Spleen (tissue), 11 donors: Measurements from ENCODE around the gene GNAS-AS1. TPM values are rescaled to one million over a fixed set of nuclear protein-coding genes. Genes with fewer than 3 reads are reported as not detected.

Source experiments
- DNase-seq: peaks from one replicate; pipeline ENCODE4 v3.0.0-alpha.2; 2020
- H3K27ac ChIP-seq, 8 donors: fragments of 200-600 bp; sonication (generic) in 7 of 8; 1 replicate in 4 of 8; 2 replicates in 4 of 8; pipeline versions ENCODE4 v1.5.0 to v1.8.0; 2016 to 2021; ENCODE audit warnings: inconsistent platforms in 4 of 8, mild to moderate bottlenecking in 4 of 8, moderate library complexity in 1 of 8
- H3K27me3 ChIP-seq, 7 donors: fragments of 200-600 bp; sonication (generic) in 6 of 7; replicated peaks in 1 of 7; 1 replicate in 4 of 7; 2 replicates in 3 of 7; pipeline versions ENCODE4 v1.5.0 to v1.8.0; 2016 to 2021; ENCODE audit warnings: inconsistent platforms in 3 of 7, mild to moderate bottlenecking in 1 of 7
- H3K36me3 ChIP-seq, 6 donors: fragments of 200-600 bp; sonication (generic) in 5 of 6; 1 replicate in 4 of 6; 2 replicates in 2 of 6; pipeline versions ENCODE4 v1.5.0 to v1.8.0; 2016 to 2021; ENCODE audit warnings: inconsistent platforms in 2 of 6
- H3K4me1 ChIP-seq, 6 donors: fragments of 200-600 bp; sonication (generic) in 5 of 6; 1 replicate in 3 of 6; 2 replicates in 3 of 6; pipeline versions ENCODE4 v1.5.0 to v1.8.0; 2016 to 2021; ENCODE audit warnings: inconsistent platforms in 3 of 6
- H3K4me3 ChIP-seq, 8 donors: fragments of 200-600 bp; sonication (generic) in 7 of 8; 1 replicate in 4 of 8; 2 replicates in 4 of 8; pipeline versions ENCODE4 v1.5.0 to v1.8.0; 2016 to 2021; ENCODE audit warnings: inconsistent platforms in 4 of 8, mild to moderate bottlenecking in 4 of 8, moderate library complexity in 2 of 8
- H3K9me3 ChIP-seq, 8 donors: fragments of 200-600 bp; sonication (generic) in 7 of 8; 1 replicate in 4 of 8; 2 replicates in 4 of 8; pipeline versions ENCODE4 v1.5.0 to v1.8.0; 2016 to 2021; ENCODE audit warnings: inconsistent platforms in 4 of 8
- CTCF ChIP-seq, 11 experiments: fragments of 200-600 bp in 7 of 11; fragments of 450-650 bp in 4 of 11; sonication (generic) in 4 of 11; IDR thresholded peaks in 8 of 11; conservative IDR thresholded peaks in 3 of 11; 1 replicate in 7 of 11; 2 replicates in 4 of 11; pipeline versions ENCODE4 v1.4.0 to v1.8.0; 2016 to 2021; ENCODE audit warnings: antibody characterized with exemption in 11 of 11, inconsistent platforms in 4 of 11, mild to moderate bottlenecking in 1 of 11
- POLR2A ChIP-seq, 3 donors: fragments of 450-650 bp; IDR thresholded peaks; one replicate each; pipeline ENCODE4 v1.5.1; 2017; ENCODE audit warnings: antibody characterized with exemption in 3 of 3, mild to moderate bottlenecking in 1 of 3
- POLR2AphosphoS5 ChIP-seq, 3 donors: sonication (generic); formaldehyde crosslinking; IDR thresholded peaks; one replicate each; pipeline ENCODE4 v1.5.1; 2017; ENCODE audit warnings: antibody characterized with exemption in 3 of 3
- WGBS, 5 donors: extraction: QIAGEN DNeasy Blood & Tissue Kit in 3 of 5; methylation state at CpG; one replicate each; pipeline versions ENCODE4 v1.1.5 to v1.1.7; 2013 to 2018; 5-methylcytosine and 5-hydroxymethylcytosine counted together
- intact Hi-C: fragments of 100-400 bp; cut with DNase I; formaldehyde crosslinking; loops from one replicate; pipeline ENCODE4 v1.15.0; 2023; ENCODE audit warnings: low total_unique reads
- polyA plus RNA-seq, 3 donors: library from polyadenylated mRNA; stranded (reverse); fragments of 200-250 nt; gene quantifications; one replicate each; pipeline ENCODE4 v1.2.1, GENCODE V29; 2013
- total RNA-seq, 7 donors: library from RNA; depleted of rRNA in 3 of 7; stranded (reverse); fragments of >200 nt in 3 of 7; fragmentation: NEBNext Ultra II Directional in 4 of 7; extraction: Animal tissue kit (Norgen Biotek cat#: 25700) in 4 of 7; gene quantifications; one replicate each; pipeline versions ENCODE4 v1.1.0 to v1.2.1, GENCODE V29; 2016 to 2021
- donor health status: healthy with polysubstance abuse.
- donor health status: DM: no; HTN: no; CAD: no; lungs with moderate emphysema.
- donor health status: DM: no; HTN: no; CAD: no.
- donor health status: Bipolar disorder and iron deficiency.
- donor health status: healthy.
- donor health status: DM: no; HTN: no; CAD: no.
- donor health status: DM: yes; HTN: yes; CAD: no.

Gene GNAS-AS1
- total and polyA plus RNA-seq, 10 donors = 0.18 to 1.1 (median 0.45) TPM; not detected in 2

GRCh38 chr20:58839474-58839874 is 11.2 kb downstream of the GNAS-AS1 start:
- Histone ChIP-seq H3K36me3 (no peaks in the 10 kb centered on the region), H3K4me3 (peak overlapping the region in 1 of 8 donors; percentile 47), H3K27me3 (peaks cover 2 to 87% (median 35%) of the 10 kb centered on the region in 7 donors), H3K27ac (no peak overlapping the region), H3K9me3 (no peaks in the 10 kb centered on the region), H3K4me1 (peaks cover 0 to 14% (median 10%) of the 10 kb centered on the region in 6 donors)
- peak in 7 of 11 experiments; percentile 25 to 60 (median 45) for TF ChIP-seq CTCF (IDR thresholded peaks at IDR 0.05 in 8 of 11, conservative IDR thresholded peaks at IDR 0.05 in 3 of 11)
- peak in 1 of 3 donors; percentile 16 for TF ChIP-seq POLR2AphosphoS5 (IDR thresholded peaks at IDR 0.05)
- no peak for TF ChIP-seq POLR2A (IDR thresholded peaks at IDR 0.05)
- DNase-seq = peak; percentile 77
- WGBS, 5 donors = 45 to 70% (median 53%) methylated on average over 26 to 27 of the region's 27 CpGs
- intact Hi-C loops = no loop called here

- Histone ChIP-seq H3K27me3 (peaks cover 2 to 82% (median 35%) of the 10 kb centered on the region in 7 donors), H3K27ac (no peak overlapping the region), H3K4me1 (peaks cover 0 to 14% (median 10%) of the 10 kb centered on the region in 6 donors), H3K9me3 (no peaks in the 10 kb centered on the region), H3K36me3 (no peaks in the 10 kb centered on the region), H3K4me3 (no peak overlapping the region)
- no peak for TF ChIP-seq POLR2A (IDR thresholded peaks at IDR 0.05)
- no peak for TF ChIP-seq CTCF (IDR thresholded peaks at IDR 0.05 in 8 of 11, conservative IDR thresholded peaks at IDR 0.05 in 3 of 11)
- no peak for TF ChIP-seq POLR2AphosphoS5 (IDR thresholded peaks at IDR 0.05)
- intact Hi-C loops = no loop called here
- no peak for DNase-seq
- 73 to 83% (median 75%) methylated on average over 4 of the region's 4 CpGs for WGBS, 5 donors
Measured at GRCh38 chr20:58838174-58838573, 12.5 kb downstream of the GNAS-AS1 start.

GRCh38 chr20:58837717-58838116 is 13.0 kb downstream of the GNAS-AS1 start:
- H3K9me3 ChIP-seq = no peaks in the 10 kb centered on the region
- intact Hi-C loops = no loop called here
- WGBS, 5 donors = 66 to 92% (median 86%) methylated on average over 1 of the region's 1 CpG

More at GRCh38 chr20:58837717-58838116, 13.0 kb downstream of the GNAS-AS1 start:
- DNase-seq = no peak
- H3K27ac ChIP-seq = no peak overlapping the region
- H3K4me3 ChIP-seq = no peak overlapping the region
- no peaks in the 10 kb centered on the region for H3K36me3 ChIP-seq
- no peak for TF ChIP-seq POLR2A (IDR thresholded peaks at IDR 0.05)
- TF ChIP-seq CTCF (IDR thresholded peaks at IDR 0.05 in 8 of 11, conservative IDR thresholded peaks at IDR 0.05 in 3 of 11) = no peak
- no peak for TF ChIP-seq POLR2AphosphoS5 (IDR thresholded peaks at IDR 0.05)
- peaks cover 2 to 82% (median 34%) of the 10 kb centered on the region in 7 donors for H3K27me3 ChIP-seq
- H3K4me1 ChIP-seq = peaks cover 0 to 14% (median 10%) of the 10 kb centered on the region in 6 donors
